IMR-90 (cell line): ENCODE data around the gene PCBP3. TPM values are rescaled to one million over a fixed set of nuclear protein-coding genes. Genes with fewer than 3 reads are reported as not detected.

ENCODE experiments used
- ATAC-seq: fragments of 200-7000 bp; cut with Tn5 transposase; 2 replicates; pipeline ENCODE4 v1.9.1; 2020; ENCODE audit warnings: low read depth, mild to moderate bottlenecking, moderate library complexity
- BruUV-seq: library from RNA; stranded (reverse); fragments of 400-500 nt; replicated peaks from 2 replicates; lab custom pipeline; 2021; lab: Mats Ljungman, UMichigan
- CTCF ChIA-PET: fragments of 300-600 bp; formaldehyde crosslinking; extraction: SDS; loops from one replicate; lab custom pipeline; 2021; ENCODE audit warnings: antibody characterized with exemption; lab: Yijun Ruan, JAX
- POLR2A ChIA-PET: fragments of 300-600 bp; sonication (Branson Sonifier 250); formaldehyde crosslinking; loops from one replicate; lab custom pipeline; 2022; ENCODE audit warnings: antibody characterized with exemption; ENCODE audit not compliant: unreplicated experiment; lab: Charles Lee
- DNase-seq: peaks from one replicate; pipeline ENCODE4 v3.0.0; 2013
- H2AFZ ChIP-seq: replicated peaks from 2 replicates; pipeline ENCODE3; 2013; ENCODE audit warnings: low read length, mild to moderate bottlenecking; ENCODE audit not compliant: poor library complexity
- H2AK5ac ChIP-seq: 2 replicates; pipeline ENCODE4 v1.6.1; 2013; ENCODE audit warnings: low read depth, low read length, inconsistent platforms
- H2AK9ac ChIP-seq: replicated peaks from 2 replicates; pipeline ENCODE3; 2013; ENCODE audit warnings: mild to moderate bottlenecking, low read depth, low read length, moderate library complexity; ENCODE audit not compliant: poor library complexity
- H2BK120ac ChIP-seq: 2 replicates; pipeline ENCODE4 v1.6.1; 2013; ENCODE audit warnings: low read depth, low read length, inconsistent platforms
- H2BK15ac ChIP-seq: 3 replicates; pipeline ENCODE4 v1.6.1; 2013; ENCODE audit warnings: low read depth, low read length, inconsistent platforms
- H2BK20ac ChIP-seq: 2 replicates; pipeline ENCODE4 v1.6.1; 2013; ENCODE audit warnings: low read depth, mild to moderate bottlenecking, inconsistent platforms, low read length, moderate library complexity
- H2BK5ac ChIP-seq: 2 replicates; pipeline ENCODE4 v1.6.1; 2013; ENCODE audit warnings: mild to moderate bottlenecking, low read depth, low read length, inconsistent platforms; ENCODE audit not compliant: poor library complexity, severe bottlenecking
- H3K14ac ChIP-seq: replicated peaks from 2 replicates; pipeline ENCODE4 v1.6.1; 2013; ENCODE audit warnings: low read depth, low read length, inconsistent platforms
- H3K18ac ChIP-seq: 2 replicates; pipeline ENCODE4 v1.6.1; 2013; ENCODE audit warnings: low read depth, low read length, control low read depth
- H3K23ac ChIP-seq: 2 replicates; pipeline ENCODE4 v1.6.1; 2013; ENCODE audit warnings: low read depth, low read length, inconsistent platforms
- H3K27ac ChIP-seq: 2 replicates; pipeline ENCODE4 v1.5.1; 2013; ENCODE audit warnings: mild to moderate bottlenecking, control low read depth, low read length; ENCODE audit not compliant: insufficient read depth
- H3K27me3 ChIP-seq: 2 replicates; pipeline ENCODE4 v1.6.1; 2013; ENCODE audit warnings: low read length; ENCODE audit not compliant: control insufficient read depth, insufficient read depth
- H3K36me3 ChIP-seq: 2 replicates; pipeline ENCODE4 v1.6.1; 2013; ENCODE audit warnings: low read length, mixed read lengths; ENCODE audit not compliant: control insufficient read depth, insufficient read depth
- H3K4ac ChIP-seq: 2 replicates; pipeline ENCODE4 v1.6.1; 2013; ENCODE audit warnings: low read depth, low read length, inconsistent platforms
- H3K4me1 ChIP-seq: 2 replicates; pipeline ENCODE4 v1.6.1; 2013; ENCODE audit warnings: low read length, mixed read lengths; ENCODE audit not compliant: control insufficient read depth, insufficient read depth
- H3K4me2 ChIP-seq: 2 replicates; pipeline ENCODE4 v1.6.1; 2013; ENCODE audit warnings: low read depth, mild to moderate bottlenecking, control low read depth, low read length, moderate library complexity
- H3K4me3 ChIP-seq: 2 replicates; pipeline ENCODE4 v1.5.1; 2013; ENCODE audit warnings: low read depth, mild to moderate bottlenecking, control low read depth, low read length, moderate library complexity; ENCODE audit not compliant: insufficient read depth
- H3K56ac ChIP-seq: 2 replicates; pipeline ENCODE4 v1.6.1; 2013; ENCODE audit warnings: low read length, inconsistent platforms; ENCODE audit not compliant: insufficient read depth; ENCODE audit errors: extremely low read depth
- H3K79me1 ChIP-seq, 2 experiments: 2 replicates each; pipeline ENCODE4 v1.6.1; 2013; ENCODE audit warnings: low read length in 2 of 2, inconsistent platforms in 1 of 2, low read depth in 1 of 2
- H3K9ac ChIP-seq: 2 replicates; pipeline ENCODE4 v1.6.1; 2013; ENCODE audit warnings: low read depth, low read length, control low read depth
- H3K9me1 ChIP-seq: 2 replicates; pipeline ENCODE4 v1.6.1; 2013; ENCODE audit warnings: low read length, inconsistent platforms; ENCODE audit not compliant: insufficient read depth
- H3K9me3 ChIP-seq: 2 replicates; pipeline ENCODE4 v1.6.1; 2013; ENCODE audit warnings: low read length; ENCODE audit not compliant: control insufficient read depth, insufficient read depth
- H4K20me1 ChIP-seq: 2 replicates; pipeline ENCODE4 v1.6.1; 2013; ENCODE audit warnings: low read length, inconsistent platforms; ENCODE audit not compliant: insufficient read depth
- H4K5ac ChIP-seq: 2 replicates; pipeline ENCODE4 v1.6.1; 2013; ENCODE audit warnings: mild to moderate bottlenecking, low read depth, low read length, control low read depth
- H4K8ac ChIP-seq, 2 experiments: 2 replicates each; pipeline ENCODE4 v1.6.1; 2013; ENCODE audit warnings: low read depth in 2 of 2, low read length in 2 of 2, control low read depth in 1 of 2, inconsistent platforms in 1 of 2
- H4K91ac ChIP-seq: 2 replicates; pipeline ENCODE4 v1.6.1; 2013; ENCODE audit warnings: low read depth, low read length, inconsistent platforms; ENCODE audit not compliant: insufficient read depth
- BHLHE40 ChIP-seq: fragments of 150-350 bp; IDR thresholded peaks from 2 replicates; pipeline ENCODE4 v1.6.1; 2016; ENCODE audit warnings: mild to moderate bottlenecking, low read depth, low read length
- FOS ChIP-seq: fragments of 150-350 bp; IDR thresholded peaks from 2 replicates; pipeline ENCODE4 v1.6.1; 2016; ENCODE audit warnings: low read depth, low read length
- MAFK ChIP-seq: IDR thresholded peaks from 2 replicates; pipeline ENCODE4 v1.6.1; 2012; ENCODE audit warnings: low read depth, low read length, improper control_type of control experiment
- MAZ ChIP-seq: IDR thresholded peaks from 2 replicates; pipeline ENCODE4 v1.6.1; 2012; ENCODE audit warnings: low read depth, mild to moderate bottlenecking, low read length, improper control_type of control experiment, moderate library complexity, borderline replicate concordance
- MXI1 ChIP-seq: IDR thresholded peaks from 2 replicates; pipeline ENCODE4 v1.6.1; 2012; ENCODE audit warnings: low read depth, mild to moderate bottlenecking, low read length, moderate library complexity, borderline replicate concordance
- NFE2L2 ChIP-seq: fragments of 150-350 bp; IDR thresholded peaks from 2 replicates; pipeline ENCODE4 v1.6.1; 2016; ENCODE audit warnings: low read depth, mild to moderate bottlenecking, low read length
- POLR2A ChIP-seq: IDR thresholded peaks from 2 replicates; pipeline ENCODE4 v1.6.1; 2012; ENCODE audit warnings: mild to moderate bottlenecking, low read depth, low read length
- RAD21 ChIP-seq: IDR thresholded peaks from 2 replicates; pipeline ENCODE4 v1.6.1; 2012; ENCODE audit warnings: low read length, improper control_type of control experiment
- RCOR1 ChIP-seq: IDR thresholded peaks from 2 replicates; pipeline ENCODE4 v1.6.1; 2012; ENCODE audit warnings: mild to moderate bottlenecking, low read length, improper control_type of control experiment; ENCODE audit not compliant: insufficient replicate concordance
- RFX5 ChIP-seq: IDR thresholded peaks from 2 replicates; pipeline ENCODE4 v1.8.0; 2012; ENCODE audit warnings: low read depth, mild to moderate bottlenecking, low read length, moderate library complexity
- SMC3 ChIP-seq: fragments of 150-350 bp; IDR thresholded peaks from 2 replicates; pipeline ENCODE4 v1.6.1; 2016; ENCODE audit warnings: low read depth, mild to moderate bottlenecking, antibody characterized with exemption, low read length, moderate library complexity
- WGBS, 2 experiments: methylation state at CpG; one replicate each; pipeline versions ENCODE4 v1.1.5 to v1.1.7; 2013; ENCODE audit warnings: missing lambda C conversion rate in 2 of 2; ENCODE audit not compliant: insufficient read length in 1 of 2; ENCODE audit errors: extremely low coverage in 2 of 2; 5-methylcytosine and 5-hydroxymethylcytosine counted together
- dilution Hi-C: fragments of 300-500 bp; cut with HindIII; formaldehyde crosslinking; loops from one replicate; pipeline ENCODE4 v1.14.3; 2018; ENCODE audit warnings: low sequenced_read_pairs; ENCODE audit not compliant: unreplicated experiment
- in situ Hi-C: fragments of 300-500 bp; cut with MboI; formaldehyde crosslinking; loops from 3 replicates; pipeline ENCODE4 v1.14.3; 2019; ENCODE audit warnings: low sequenced_read_pairs, inconsistent platforms, mixed read lengths
- intact Hi-C: fragments of 100-400 bp; cut with micrococcal nuclease; formaldehyde crosslinking; loops from 2 replicates; pipeline ENCODE4 v1.10.0; 2022
- polyA plus RNA-seq, 3 experiments: library from polyadenylated mRNA; depleted of rRNA; stranded (reverse); fragments of >200 nt; gene quantifications; 2 replicates each; pipeline ENCODE4 v1.2.3, GENCODE V29; 2012; ENCODE audit warnings: low replicate concordance in 1 of 3
- total RNA-seq: library from RNA; depleted of rRNA; stranded (reverse); fragments of >200 nt; gene quantifications from 2 replicates; pipeline ENCODE4 v1.2.3, GENCODE V29; 2012
- TF ChIP-seq, protein P1 (sequence below): fragments of 150-350 bp; IDR thresholded peaks from 2 replicates; pipeline ENCODE4 v1.6.1; 2017; ENCODE audit warnings: mild to moderate bottlenecking, antibody characterized with exemption, low read length, low read depth
- TF ChIP-seq, protein P2 (sequence below): conservative IDR thresholded peaks from 2 replicates; pipeline ENCODE4 v1.5.1; 2012; ENCODE audit warnings: mild to moderate bottlenecking, low read depth, low read length, improper control_type of control experiment

Gene PCBP3
- total and polyA plus RNA-seq, 2 of the 4 experiments (the other 2 are of a cell fraction) = 2.9 to 3.9 TPM

DNA sequence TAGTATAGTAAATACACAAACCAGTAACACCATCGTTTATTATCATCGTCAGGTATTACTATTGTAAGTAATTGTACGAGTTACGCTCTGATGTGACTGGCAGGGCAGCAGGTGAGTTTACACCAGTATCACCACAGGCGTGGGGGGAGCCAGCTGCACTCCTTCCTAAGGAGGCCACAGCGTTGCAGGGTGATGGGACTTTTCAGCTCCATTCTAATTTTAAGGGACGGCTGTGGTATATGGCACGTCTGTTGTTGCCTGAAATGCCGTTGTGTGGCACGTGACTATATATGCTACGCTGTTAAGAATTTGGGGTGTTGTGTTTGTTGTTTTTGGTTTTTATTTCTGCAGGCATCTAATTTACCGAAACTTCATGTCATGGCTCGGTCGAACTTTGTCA, 173.3 kb downstream of the PCBP3 start:
- in situ Hi-C loops = loop anchor here (5.0 kb wide), 1 partner anchor 259 kb away; no protein-coding TSS in a partner anchor
- POLR2A ChIA-PET = no interaction called here
- H4K5ac ChIP-seq = no peak overlapping the region

More for the DNA sequence above, 173.3 kb downstream of the PCBP3 start:
- Histone ChIP-seq H3K9ac (no peak overlapping the region), H2AK5ac (no peak overlapping the region), H3K56ac (no peak overlapping the region), H3K79me1 (no peaks in the 10 kb centered on the region), H2AFZ (no peak overlapping the region), H2BK15ac (no peak overlapping the region), H3K4me2 (no peak overlapping the region), H3K18ac (no peak overlapping the region), H3K27ac (no peak overlapping the region), H4K91ac (no peak overlapping the region), H3K27me3 (no peaks in the 10 kb centered on the region), H3K9me1 (peaks cover 11% of the 10 kb centered on the region), H3K9me3 (no peaks in the 10 kb centered on the region), H3K14ac (no peak overlapping the region), H2BK20ac (no peak overlapping the region), H3K4me1 (peaks cover 16% of the 10 kb centered on the region), H3K36me3 (no peaks in the 10 kb centered on the region), H2BK120ac (no peak overlapping the region), H3K23ac (no peak overlapping the region), H3K4me3 (no peak overlapping the region), H2BK5ac (no peak overlapping the region), H3K4ac (no peak overlapping the region), H4K20me1 (peaks cover 11% of the 10 kb centered on the region; the same call in 1 of the 2 replicates), H4K8ac (no peak overlapping the region), H2AK9ac (no peak overlapping the region)
- CTCF ChIA-PET = no interaction called here
- WGBS, 2 experiments = 100% methylated on average over 1 of the region's 14 CpGs; no CpG with 5 or more reads in 1 of the 2 experiments
- ATAC-seq = no peak
- no peak for DNase-seq
- no TSS peak for BruUV-seq
- dilution Hi-C loops = no loop called here
- intact Hi-C loops = loop anchor here (5.0 kb wide), 1 partner anchor 174 kb away; the partner anchor contains the start of gene PCBP3
- TF ChIP-seq MAZ (no peak), MXI1 (no peak), POLR2A (no peak), RAD21 (no peak), MAFK (no peak), SMC3 (no peak), RCOR1 (no peak), BHLHE40 (no peak), RFX5 (no peak), FOS (no peak), NFE2L2 (no peak)
- TF ChIP-seq, protein P1, sequence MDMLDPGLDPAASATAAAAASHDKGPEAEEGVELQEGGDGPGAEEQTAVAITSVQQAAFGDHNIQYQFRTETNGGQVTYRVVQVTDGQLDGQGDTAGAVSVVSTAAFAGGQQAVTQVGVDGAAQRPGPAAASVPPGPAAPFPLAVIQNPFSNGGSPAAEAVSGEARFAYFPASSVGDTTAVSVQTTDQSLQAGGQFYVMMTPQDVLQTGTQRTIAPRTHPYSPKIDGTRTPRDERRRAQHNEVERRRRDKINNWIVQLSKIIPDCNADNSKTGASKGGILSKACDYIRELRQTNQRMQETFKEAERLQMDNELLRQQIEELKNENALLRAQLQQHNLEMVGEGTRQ = no peak
- TF ChIP-seq, protein P2, sequence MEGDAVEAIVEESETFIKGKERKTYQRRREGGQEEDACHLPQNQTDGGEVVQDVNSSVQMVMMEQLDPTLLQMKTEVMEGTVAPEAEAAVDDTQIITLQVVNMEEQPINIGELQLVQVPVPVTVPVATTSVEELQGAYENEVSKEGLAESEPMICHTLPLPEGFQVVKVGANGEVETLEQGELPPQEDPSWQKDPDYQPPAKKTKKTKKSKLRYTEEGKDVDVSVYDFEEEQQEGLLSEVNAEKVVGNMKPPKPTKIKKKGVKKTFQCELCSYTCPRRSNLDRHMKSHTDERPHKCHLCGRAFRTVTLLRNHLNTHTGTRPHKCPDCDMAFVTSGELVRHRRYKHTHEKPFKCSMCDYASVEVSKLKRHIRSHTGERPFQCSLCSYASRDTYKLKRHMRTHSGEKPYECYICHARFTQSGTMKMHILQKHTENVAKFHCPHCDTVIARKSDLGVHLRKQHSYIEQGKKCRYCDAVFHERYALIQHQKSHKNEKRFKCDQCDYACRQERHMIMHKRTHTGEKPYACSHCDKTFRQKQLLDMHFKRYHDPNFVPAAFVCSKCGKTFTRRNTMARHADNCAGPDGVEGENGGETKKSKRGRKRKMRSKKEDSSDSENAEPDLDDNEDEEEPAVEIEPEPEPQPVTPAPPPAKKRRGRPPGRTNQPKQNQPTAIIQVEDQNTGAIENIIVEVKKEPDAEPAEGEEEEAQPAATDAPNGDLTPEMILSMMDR = no peak
